Ectodermal cell (in vitro differentiated cells): ENCODE results near the gene ANKS3. TPM values are rescaled to one million over a fixed set of nuclear protein-coding genes. Genes with fewer than 3 reads are reported as not detected.

Source experiments
- H3K27ac ChIP-seq: 2 replicates; pipeline ENCODE4 v1.7.0; 2013; ENCODE audit warnings: mild to moderate bottlenecking, low read depth, low read length; ENCODE audit not compliant: insufficient read depth, poor library complexity, severe bottlenecking
- H3K27me3 ChIP-seq: 2 replicates; pipeline ENCODE4 v1.7.0; 2013; ENCODE audit warnings: mild to moderate bottlenecking, low read length; ENCODE audit not compliant: insufficient read depth, control insufficient read depth, poor library complexity, severe bottlenecking
- H3K36me3 ChIP-seq: one replicate; pipeline ENCODE4 v1.7.0; 2013; ENCODE audit warnings: low read length; ENCODE audit not compliant: control insufficient read depth, insufficient read depth
- H3K4me1 ChIP-seq: one replicate; pipeline ENCODE4 v1.7.0; 2013; ENCODE audit warnings: low read length; ENCODE audit not compliant: control insufficient read depth, insufficient read depth
- H3K4me3 ChIP-seq: 2 replicates; pipeline ENCODE4 v1.7.0; 2013; ENCODE audit warnings: low read depth, low read length, control low read depth; ENCODE audit not compliant: insufficient read depth
- H3K9me3 ChIP-seq: 2 replicates; pipeline ENCODE4 v1.7.0; 2013; ENCODE audit warnings: mild to moderate bottlenecking, low read length, moderate library complexity; ENCODE audit not compliant: control insufficient read depth
- WGBS, 2 experiments: methylation state at CpG; one replicate each; pipeline ENCODE4 v1.1.7; 2013; ENCODE audit warnings: missing lambda C conversion rate in 2 of 2; 5-methylcytosine and 5-hydroxymethylcytosine counted together
- polyA plus RNA-seq, 4 experiments: library from polyadenylated mRNA; stranded (reverse); fragments of 50-300 nt; gene quantifications; one replicate each; pipeline ENCODE4 v1.2.3, GENCODE V29; 2013

Gene ANKS3
- 26.1 TPM for polyA plus RNA-seq (2013, experiment 1 of 4)
- 27.8 TPM for polyA plus RNA-seq (2013, experiment 2 of 4)
- 20.6 TPM for polyA plus RNA-seq (2013, experiment 3 of 4)
- polyA plus RNA-seq (2013, experiment 4 of 4), result 21.0 TPM

GRCh38 chr16:4734063-4734729 lies at the start of gene ANKS3, which contains the start of gene DNAAF8:
Gene ANKS3 (minus strand): TSS chr16:4734271. CDS start chr16:4730149, 4,122 bp downstream.
Gene DNAAF8 (plus strand): TSS chr16:4734537. CDS start chr16:4736515, 1,978 bp downstream.
- peak within 1 kb of the TSS; percentile 94 for H3K27ac ChIP-seq
- H3K4me1 ChIP-seq, result no peaks in the 10 kb centered on the region
- no peaks in the 10 kb centered on the region for H3K27me3 ChIP-seq
- peak within 1 kb of the TSS; percentile 90 for H3K4me3 ChIP-seq
- peaks cover 10% of the 10 kb centered on the region for H3K36me3 ChIP-seq
- WGBS, 2 experiments, result 0% methylated on average over 70 of the region's 70 CpGs
- H3K9me3 ChIP-seq, result no peaks in the 10 kb centered on the region

- Histone ChIP-seq H3K27ac (no peak overlapping the region), H3K36me3 (no peaks in the 10 kb centered on the region), H3K4me3 (no peak overlapping the region), H3K4me1 (peaks cover 6% of the 10 kb centered on the region), H3K27me3 (no peaks in the 10 kb centered on the region), H3K9me3 (no peaks in the 10 kb centered on the region)
- 93 to 94% methylated on average over 25 of the region's 25 CpGs for WGBS, 2 experiments
Measured at GRCh38 chr16:4783251-4783950, 49.3 kb upstream of the ANKS3 start.

DNA sequence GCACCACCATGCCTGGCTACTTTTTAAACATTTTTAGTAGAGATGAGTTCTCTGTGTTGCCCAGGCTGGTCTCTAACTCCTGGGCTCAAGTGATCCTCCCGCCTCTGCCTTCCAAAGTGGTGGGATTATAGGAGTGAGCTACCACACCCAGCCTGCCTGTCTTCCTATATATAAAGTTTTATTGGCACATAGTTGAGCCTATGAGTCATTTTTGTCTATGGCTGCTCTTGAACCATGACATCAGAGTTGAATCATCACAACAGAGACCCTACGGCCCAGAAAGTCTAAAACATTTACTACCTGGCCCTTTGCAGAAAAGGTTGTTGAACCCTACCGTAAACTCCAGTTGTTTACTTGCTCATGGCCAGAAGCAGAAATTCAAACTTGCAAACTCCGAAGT lies 46.2 kb upstream of the ANKS3 start:
- Histone ChIP-seq H3K4me1 (no peaks in the 10 kb centered on the region), H3K27ac (no peak overlapping the region), H3K4me3 (no peak overlapping the region), H3K36me3 (no peaks in the 10 kb centered on the region), H3K9me3 (no peaks in the 10 kb centered on the region), H3K27me3 (no peaks in the 10 kb centered on the region)
- WGBS, 2 experiments, result 84 to 94% methylated on average over 4 of the region's 4 CpGs

DNA sequence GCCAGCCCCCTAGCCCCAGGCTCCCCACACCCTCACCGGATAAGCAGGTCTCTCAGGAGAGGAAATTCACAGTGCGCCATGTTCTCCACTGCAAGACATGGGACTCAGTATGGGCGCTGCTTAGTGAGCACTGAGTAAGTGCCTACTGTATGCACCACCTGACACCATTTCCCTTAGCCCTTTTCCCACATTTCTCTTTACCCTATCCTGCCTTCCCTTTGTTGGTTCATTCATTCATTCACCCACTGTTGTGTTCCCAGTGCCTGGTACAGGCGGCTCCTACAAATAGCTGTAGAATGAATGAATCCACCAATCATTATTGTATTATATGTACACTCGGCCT lies 44.0 kb upstream of the ANKS3 start:
- H3K9me3 ChIP-seq, result no peaks in the 10 kb centered on the region
- no peaks in the 10 kb centered on the region for H3K36me3 ChIP-seq
- no peak overlapping the region for H3K27ac ChIP-seq
- WGBS, 2 experiments, result 81 to 89% methylated on average over 5 of the region's 5 CpGs
- no peak overlapping the region for H3K4me3 ChIP-seq
- H3K4me1 ChIP-seq, result no peaks in the 10 kb centered on the region
- H3K27me3 ChIP-seq, result no peaks in the 10 kb centered on the region

DNA sequence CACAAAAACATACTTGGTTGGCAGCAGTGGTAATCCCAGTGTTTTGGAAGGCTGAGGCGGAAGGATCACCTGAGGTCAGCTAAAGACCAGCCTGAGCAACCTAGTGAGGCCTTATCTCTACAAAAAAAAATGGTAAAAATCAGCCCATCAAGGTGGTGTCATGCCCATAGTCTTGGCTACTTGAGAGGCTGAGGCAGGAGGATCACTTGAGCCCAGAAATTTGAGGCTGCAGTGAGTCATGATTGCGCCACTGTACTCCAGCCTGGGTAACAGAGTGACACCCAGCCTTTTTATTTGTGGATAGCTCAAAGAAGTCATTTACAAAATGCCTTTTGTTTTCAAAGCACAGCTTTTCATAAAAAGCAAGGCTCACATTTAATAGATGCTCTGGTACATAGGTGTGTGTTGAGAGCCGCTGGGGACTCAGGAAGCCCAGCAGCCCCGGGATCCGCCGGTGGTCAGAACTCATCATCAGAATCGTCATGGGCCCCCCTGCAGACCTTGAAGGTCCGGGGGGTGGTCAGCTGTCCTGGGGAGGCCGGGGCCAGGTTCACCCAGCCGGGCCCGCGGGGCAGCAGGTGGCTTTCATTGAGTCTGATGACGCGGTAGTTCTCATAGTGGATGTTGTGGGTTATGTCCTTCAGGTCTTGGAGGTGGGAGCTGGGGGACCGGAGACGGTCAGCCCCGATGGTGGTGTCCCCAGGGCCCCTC lies 43.4 kb upstream of the ANKS3 start:
- Histone ChIP-seq H3K27ac (no peak overlapping the region), H3K27me3 (no peaks in the 10 kb centered on the region), H3K9me3 (no peaks in the 10 kb centered on the region), H3K4me1 (no peaks in the 10 kb centered on the region), H3K36me3 (no peaks in the 10 kb centered on the region), H3K4me3 (no peak overlapping the region)
- WGBS, 2 experiments, result 88 to 91% methylated on average over 17 of the region's 17 CpGs

DNA sequence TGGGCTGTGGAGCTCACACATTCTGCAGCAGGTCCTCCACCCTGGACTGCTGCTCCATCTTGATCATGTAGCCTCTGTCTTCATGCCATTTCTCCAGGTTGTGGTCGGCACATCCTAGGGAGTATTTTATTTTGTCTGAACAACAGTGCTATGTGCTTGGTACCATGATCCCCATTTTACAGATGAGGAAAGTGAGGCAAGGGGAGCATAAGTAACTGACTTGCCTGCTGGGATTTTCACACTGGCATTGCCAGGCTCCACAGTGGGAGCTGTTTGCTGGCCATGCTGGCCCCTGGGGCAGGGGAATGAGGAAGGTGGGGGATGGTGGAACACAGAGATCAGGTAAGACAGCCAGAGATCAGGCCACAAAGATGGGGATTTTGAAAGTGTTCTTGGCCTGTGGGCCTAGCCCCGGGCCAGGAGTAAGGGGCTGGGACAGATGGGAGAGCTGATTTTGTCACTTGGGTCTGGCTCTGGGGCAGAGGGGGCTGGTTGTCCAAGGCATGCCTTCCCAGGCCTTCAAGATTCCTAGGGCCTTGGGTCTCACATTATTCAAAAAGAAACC lies 42.2 kb upstream of the ANKS3 start:
- no peaks in the 10 kb centered on the region for H3K27me3 ChIP-seq
- H3K4me3 ChIP-seq, result no peak overlapping the region
- H3K4me1 ChIP-seq, result no peaks in the 10 kb centered on the region
- no peaks in the 10 kb centered on the region for H3K36me3 ChIP-seq
- no peaks in the 10 kb centered on the region for H3K9me3 ChIP-seq
- WGBS, 2 experiments, result 93 to 96% methylated on average over 2 of the region's 2 CpGs
- H3K27ac ChIP-seq, result no peak overlapping the region

- Histone ChIP-seq H3K27me3 (no peaks in the 10 kb centered on the region), H3K4me3 (no peak overlapping the region), H3K4me1 (no peaks in the 10 kb centered on the region), H3K36me3 (no peaks in the 10 kb centered on the region), H3K27ac (no peak overlapping the region), H3K9me3 (no peaks in the 10 kb centered on the region)
- 94 to 95% methylated on average over 13 of the region's 13 CpGs for WGBS, 2 experiments
Measured at GRCh38 chr16:4775005-4775404, 40.9 kb upstream of the ANKS3 start.

DNA sequence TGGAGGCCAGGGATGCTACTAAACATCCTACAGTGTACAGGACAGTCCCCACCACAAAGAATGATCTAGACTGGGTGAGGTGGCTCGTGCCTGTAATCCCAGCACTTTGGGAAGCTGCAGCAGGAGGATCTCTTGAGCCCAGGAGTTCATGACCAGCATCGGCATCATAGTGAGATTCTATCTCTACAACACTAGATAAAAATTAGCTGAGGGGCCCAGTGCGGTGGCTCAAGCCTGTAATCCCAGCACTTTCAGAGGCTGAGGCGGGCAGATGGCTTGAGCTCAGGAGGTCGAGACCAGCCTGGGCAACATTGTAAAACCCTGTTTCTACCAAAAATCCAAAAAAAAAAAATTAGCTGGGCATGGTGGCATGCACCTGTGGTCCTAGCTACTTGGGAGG lies 38.3 kb upstream of the ANKS3 start:
- 92 to 97% methylated on average over 5 of the region's 5 CpGs for WGBS, 2 experiments
- H3K4me3 ChIP-seq, result no peak overlapping the region
- no peaks in the 10 kb centered on the region for H3K27me3 ChIP-seq
- no peaks in the 10 kb centered on the region for H3K9me3 ChIP-seq
- H3K4me1 ChIP-seq, result no peaks in the 10 kb centered on the region
- H3K27ac ChIP-seq, result no peak overlapping the region
- H3K36me3 ChIP-seq, result no peaks in the 10 kb centered on the region

DNA sequence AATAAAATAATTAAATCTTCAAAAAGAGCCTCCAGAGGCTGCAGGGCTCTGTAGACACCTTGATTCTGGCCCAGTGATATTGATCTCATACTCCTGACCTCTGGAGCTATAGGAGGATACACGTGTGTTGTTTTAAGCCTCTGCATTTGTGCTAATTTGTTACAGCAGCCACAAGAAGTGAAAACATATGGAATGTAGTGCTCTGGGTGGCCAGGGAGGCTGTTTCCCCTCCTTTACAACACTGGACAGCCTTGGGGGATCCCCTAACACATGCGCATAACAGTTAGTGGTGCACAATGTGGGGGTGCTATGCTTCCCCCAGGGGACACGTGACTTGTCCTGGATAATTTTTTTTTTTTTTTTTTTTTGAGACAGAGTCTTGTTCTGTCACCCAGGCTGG lies 37.6 kb upstream of the ANKS3 start:
- Histone ChIP-seq H3K36me3 (no peaks in the 10 kb centered on the region), H3K27me3 (no peaks in the 10 kb centered on the region), H3K4me1 (no peaks in the 10 kb centered on the region), H3K4me3 (no peak overlapping the region), H3K27ac (no peak overlapping the region), H3K9me3 (no peaks in the 10 kb centered on the region)
- WGBS, 2 experiments, result 89 to 90% methylated on average over 3 of the region's 3 CpGs

DNA sequence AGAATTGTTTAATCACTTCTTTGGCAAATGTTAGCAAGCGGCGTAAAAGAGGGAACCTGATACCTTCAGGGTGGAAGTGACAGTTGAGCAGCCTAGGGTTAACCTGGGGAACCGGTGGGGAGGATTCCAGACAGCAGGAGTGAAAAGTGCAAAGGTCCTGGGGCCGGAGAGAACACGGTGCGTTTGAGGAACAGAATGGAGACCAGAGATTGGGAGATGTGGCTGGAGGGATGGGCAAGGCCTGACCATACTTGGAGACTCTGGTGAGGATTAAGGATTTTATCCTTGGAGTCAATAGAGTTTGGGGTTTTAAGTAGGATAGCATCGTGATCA lies 35.2 kb upstream of the ANKS3 start:
- Histone ChIP-seq H3K4me1 (peaks cover 3% of the 10 kb centered on the region), H3K36me3 (peaks cover 1% of the 10 kb centered on the region), H3K27ac (no peak overlapping the region), H3K4me3 (peak overlapping the region; percentile 33), H3K27me3 (no peaks in the 10 kb centered on the region), H3K9me3 (no peaks in the 10 kb centered on the region)
- WGBS, 2 experiments, result 89 to 94% methylated on average over 7 of the region's 7 CpGs
